Peyer's patch (tissue), 4 donors: Measurements from ENCODE around the gene RSPRY1.

ENCODE experiments used
- CTCF ChIP-seq, 6 experiments: fragments of 450-650 bp in 4 of 6; fragments of 200-600 bp in 2 of 6; sonication (generic) in 1 of 6; IDR thresholded peaks; one replicate each; pipeline ENCODE4 v1.5.1; 2017 to 2019; ENCODE audit warnings: antibody characterized with exemption in 6 of 6, mild to moderate bottlenecking in 3 of 6, moderate library complexity in 1 of 6
- POLR2A ChIP-seq, 2 donors: fragments of 450-650 bp; IDR thresholded peaks; one replicate each; pipeline ENCODE4 v1.5.1; 2017; ENCODE audit warnings: antibody characterized with exemption in 2 of 2, mild to moderate bottlenecking in 2 of 2, moderate library complexity in 2 of 2

GRCh38 chr16:57184113-57184512 is 2.0 kb upstream of the RSPRY1 start:
- TF ChIP-seq CTCF (IDR thresholded peaks at IDR 0.05) (no peak), POLR2A (IDR thresholded peaks at IDR 0.05) (no peak)
